HG03439 (cell line): ENCODE data around the gene CLSTN2.

ENCODE experiments used
- ATAC-seq: cut with Tn5 transposase; IDR thresholded peaks from one replicate; pipeline ENCODE4 v1.9.1; 2021; ENCODE audit warnings: mild to moderate bottlenecking, moderate library complexity; ENCODE audit not compliant: unreplicated experiment

CLSTN2 gene

GRCh38 chr3:140051019-140051957 lies 116.3 kb downstream of the CLSTN2 start:
- no peak for ATAC-seq

- no peak for ATAC-seq
These were observed 118.1 kb downstream of the CLSTN2 start for GRCh38 chr3:140052771-140053702.

DNA sequence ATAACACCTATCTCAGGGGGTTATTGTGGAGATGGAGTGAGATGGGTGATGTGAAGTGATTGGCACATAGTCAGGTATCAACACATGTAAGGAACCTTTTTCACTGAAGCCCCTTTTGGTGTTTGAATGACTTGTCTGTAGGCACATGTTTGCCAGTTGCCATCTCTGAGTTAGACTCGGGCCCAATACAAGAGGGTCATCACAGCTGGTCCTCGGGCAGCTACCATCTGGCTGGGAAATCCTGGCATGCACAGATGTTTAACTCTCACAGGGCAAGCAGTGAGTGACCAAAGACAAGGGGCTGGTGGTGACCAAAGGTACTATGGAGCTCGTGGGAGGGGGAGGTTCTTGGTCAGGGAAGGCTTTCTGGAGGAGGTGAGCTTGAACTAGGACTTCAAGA lies 118.8 kb downstream of the CLSTN2 start:
- ATAC-seq, result no peak

DNA sequence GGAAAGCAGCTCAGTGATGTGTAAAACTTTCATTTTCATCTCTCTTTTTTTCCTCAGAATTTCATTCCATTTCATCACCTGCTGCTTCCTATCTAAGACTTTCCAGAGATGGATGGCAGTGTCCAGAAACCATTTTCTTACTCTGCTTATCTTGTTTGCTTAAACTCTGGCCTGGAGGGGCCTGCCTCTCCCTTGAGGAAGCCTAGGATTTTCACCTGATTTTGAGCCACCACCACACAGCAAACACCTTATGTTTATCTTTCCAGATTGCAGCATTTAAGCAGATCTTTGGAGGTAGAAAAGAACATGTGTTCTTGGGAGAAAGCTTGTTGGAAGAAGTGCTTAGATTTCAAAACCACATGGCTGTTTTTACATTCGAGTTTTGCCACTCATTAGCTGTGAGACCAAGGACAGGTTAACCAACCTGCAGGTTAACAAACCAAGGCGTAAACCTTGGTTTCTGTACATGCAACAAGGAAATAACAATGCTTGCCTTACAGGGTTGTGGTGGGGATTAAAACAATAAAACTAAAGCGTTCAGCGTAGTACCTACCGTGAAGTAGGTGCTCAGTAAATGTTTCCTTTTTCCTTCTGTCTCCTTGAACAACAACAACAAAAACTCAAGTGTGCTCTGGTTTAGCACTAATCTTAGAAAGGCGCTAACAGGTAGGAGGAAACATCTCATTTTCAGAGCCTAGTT lies 120.3 kb downstream of the CLSTN2 start:
- ATAC-seq, result no peak

GRCh38 chr3:140056047-140056446 lies 121.1 kb downstream of the CLSTN2 start:
- no peak for ATAC-seq

DNA sequence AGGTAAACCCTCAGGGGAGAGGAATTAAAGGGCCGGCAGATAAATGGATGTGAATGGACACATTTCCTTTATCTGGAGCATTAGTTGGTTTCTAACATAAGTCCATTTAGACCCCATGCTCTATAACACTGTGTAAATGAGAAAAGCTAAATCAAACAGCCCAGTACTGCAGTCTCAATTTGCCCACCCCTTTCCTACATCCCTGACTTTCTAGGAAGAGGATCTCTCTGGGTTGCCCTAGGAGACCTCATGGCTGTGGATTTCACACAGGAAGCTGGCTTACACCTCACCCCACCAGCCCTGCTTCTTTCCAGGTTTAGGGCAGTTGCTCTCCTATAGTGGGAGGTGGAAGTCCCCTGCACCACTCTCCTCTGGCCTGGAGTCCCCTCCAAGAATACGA lies 126.2 kb downstream of the CLSTN2 start:
- ATAC-seq, result no peak

GRCh38 chr3:140062461-140062860 lies 127.5 kb downstream of the CLSTN2 start:
- ATAC-seq, result no peak

GRCh38 chr3:140067487-140067886 lies 132.5 kb downstream of the CLSTN2 start:
- ATAC-seq, result no peak

GRCh38 chr3:140068494-140069017 lies 133.6 kb downstream of the CLSTN2 start:
- no peak for ATAC-seq

GRCh38 chr3:140073278-140074045 lies 138.5 kb downstream of the CLSTN2 start:
- no peak for ATAC-seq

- no peak for ATAC-seq
These were observed 141.6 kb downstream of the CLSTN2 start for GRCh38 chr3:140076552-140076951.

DNA sequence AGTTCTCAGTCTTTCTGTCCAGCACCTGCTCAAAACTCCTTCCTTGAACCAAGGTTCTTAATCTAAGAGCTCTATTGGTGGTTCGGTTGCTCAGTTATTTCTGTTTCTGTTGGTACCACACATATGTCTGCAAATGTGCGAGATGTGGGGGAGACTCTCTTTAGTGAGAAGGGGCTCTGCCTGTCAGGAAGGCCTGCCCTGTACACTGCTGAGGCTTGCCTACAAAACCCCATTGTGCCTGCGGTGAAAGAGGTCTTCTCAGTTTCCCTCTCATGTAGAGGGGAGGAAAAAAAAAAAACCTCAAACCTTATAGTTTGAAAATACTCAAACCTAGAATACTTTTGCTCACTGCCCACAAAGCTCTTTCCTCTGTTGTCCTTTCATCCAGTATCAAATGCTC lies 142.4 kb downstream of the CLSTN2 start:
- ATAC-seq, result no peak

DNA sequence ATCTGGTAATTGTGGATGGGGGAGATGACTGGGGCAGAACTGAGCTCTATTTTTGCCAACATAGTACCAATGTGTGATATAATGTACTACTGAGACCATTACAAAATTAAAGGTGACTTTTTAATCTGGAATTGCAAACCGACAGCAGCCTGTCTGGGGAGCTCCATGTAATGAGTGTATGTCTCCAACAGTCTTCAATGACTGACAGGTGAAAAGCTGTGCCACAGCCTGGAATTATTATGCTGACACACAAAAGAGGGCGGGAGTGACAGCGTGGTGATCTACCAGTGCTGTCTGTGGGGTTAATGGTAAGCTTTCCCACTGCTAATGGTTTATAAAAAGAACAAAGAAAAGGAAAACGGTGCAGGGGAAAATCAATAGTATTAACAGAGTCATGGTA lies 143.4 kb downstream of the CLSTN2 start:
- ATAC-seq, result no peak

DNA sequence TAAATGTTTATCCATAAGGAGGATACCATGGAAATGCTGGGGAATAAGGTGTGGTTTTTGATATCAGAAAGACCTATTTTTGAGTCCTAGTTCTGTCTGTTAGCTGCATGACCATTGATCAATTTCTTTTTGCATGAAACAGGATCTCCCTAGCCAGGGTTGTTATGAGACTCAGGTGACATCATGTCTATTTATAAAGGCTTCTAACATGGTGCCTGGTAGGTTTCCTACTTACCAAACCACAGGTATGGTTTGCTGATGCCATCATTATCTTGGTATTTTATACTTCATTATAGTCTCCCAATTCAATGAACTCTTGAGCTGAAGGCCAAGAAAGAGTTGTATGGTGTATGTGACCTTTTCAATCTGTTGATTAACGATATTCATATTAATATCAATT lies 144.0 kb downstream of the CLSTN2 start:
- ATAC-seq, result no peak

- no peak for ATAC-seq
These were observed 146.9 kb downstream of the CLSTN2 start for GRCh38 chr3:140081887-140082286.

GRCh38 chr3:140085001-140085400 lies 150.0 kb downstream of the CLSTN2 start:
- no peak for ATAC-seq

GRCh38 chr3:140086642-140087041 lies 151.7 kb downstream of the CLSTN2 start:
- ATAC-seq, result no peak

GRCh38 chr3:140088058-140088457 lies 153.1 kb downstream of the CLSTN2 start:
- no peak for ATAC-seq

GRCh38 chr3:140088513-140088912 lies 153.5 kb downstream of the CLSTN2 start:
- ATAC-seq, result no peak
